Smooth muscle cell (in vitro differentiated cells): ENCODE measurements around the gene TSPAN9. TPM values are rescaled to one million over a fixed set of nuclear protein-coding genes. Genes with fewer than 3 reads are reported as not detected.

Source experiments
- DNase-seq: peaks from one replicate; lab custom pipeline; 2025; ENCODE audit not compliant: unreplicated experiment; lab: John Stamatoyannopoulos, UW
- H2AFZ ChIP-seq: fragments of 200-600 bp; sonication (generic); 2 replicates; pipeline ENCODE4 v1.6.0; 2016; ENCODE audit warnings: antibody characterized with exemption, low read depth, mild to moderate bottlenecking
- H3F3A ChIP-seq: fragments of 200-600 bp; sonication (generic); 2 replicates; pipeline ENCODE4 v1.6.0; 2017; ENCODE audit warnings: antibody characterized with exemption, low read depth
- H3K27ac ChIP-seq: fragments of 200-600 bp; sonication (generic); 2 replicates; pipeline ENCODE4 v1.5.1; 2016; ENCODE audit warnings: low read depth, mild to moderate bottlenecking
- H3K27me3 ChIP-seq: fragments of 200-600 bp; sonication (generic); 2 replicates; pipeline ENCODE4 v1.6.1; 2016; ENCODE audit warnings: low read depth, mild to moderate bottlenecking
- H3K36me3 ChIP-seq: fragments of 200-600 bp; sonication (generic); 2 replicates; pipeline ENCODE4 v1.5.1; 2016; ENCODE audit warnings: low read depth
- H3K4me1 ChIP-seq: fragments of 200-600 bp; sonication (generic); 2 replicates; pipeline ENCODE4 v1.5.1; 2016; ENCODE audit warnings: low read depth
- H3K4me2 ChIP-seq: fragments of 200-600 bp; sonication (generic); 2 replicates; pipeline ENCODE4 v1.6.0; 2016; ENCODE audit warnings: mild to moderate bottlenecking
- H3K4me3 ChIP-seq: fragments of 200-600 bp; sonication (generic); 2 replicates; pipeline ENCODE4 v1.5.1; 2016; ENCODE audit warnings: mild to moderate bottlenecking
- H3K79me2 ChIP-seq: fragments of 200-600 bp; sonication (generic); 2 replicates; pipeline ENCODE4 v1.6.0; 2016; ENCODE audit warnings: low read depth, mild to moderate bottlenecking
- H3K9ac ChIP-seq: fragments of 200-600 bp; sonication (generic); 2 replicates; pipeline ENCODE4 v1.6.0; 2016; ENCODE audit warnings: low read depth
- H3K9me3 ChIP-seq: fragments of 200-600 bp; sonication (generic); replicated peaks from 2 replicates; pipeline ENCODE4 v1.5.1; 2016; ENCODE audit warnings: low read depth
- H4K20me1 ChIP-seq: fragments of 200-600 bp; sonication (generic); 2 replicates; pipeline ENCODE4 v1.6.0; 2016; ENCODE audit warnings: low read depth
- WGBS: methylation state at CpG from one replicate; pipeline ENCODE4 v1.1.7; 2016; ENCODE audit warnings: low lambda C conversion rate; 5-methylcytosine and 5-hydroxymethylcytosine counted together
- polyA plus RNA-seq: library from polyadenylated mRNA; unstranded; fragments of >200 nt; fragmentation: Nextera tagmentation; extraction: Ambion mirVana; gene quantifications from 2 replicates; pipeline ENCODE4 v1.2.1, GENCODE V29; 2016
- total RNA-seq: library from RNA; depleted of rRNA; stranded (reverse); fragments of >200 nt; gene quantifications from 2 replicates; pipeline ENCODE4 v1.2.3, GENCODE V29; 2014
- TF ChIP-seq, protein P1 (sequence below): fragments of 200-600 bp; sonication (generic); IDR thresholded peaks from 2 replicates; pipeline ENCODE4 v1.5.1; 2017; ENCODE audit warnings: borderline replicate concordance, mild to moderate bottlenecking, antibody characterized with exemption; ENCODE audit not compliant: insufficient read depth, poor library complexity, severe bottlenecking

TSPAN9 gene
- total and polyA plus RNA-seq, 2 experiments from 2014 or later = 17.7 to 29.8 TPM

DNA sequence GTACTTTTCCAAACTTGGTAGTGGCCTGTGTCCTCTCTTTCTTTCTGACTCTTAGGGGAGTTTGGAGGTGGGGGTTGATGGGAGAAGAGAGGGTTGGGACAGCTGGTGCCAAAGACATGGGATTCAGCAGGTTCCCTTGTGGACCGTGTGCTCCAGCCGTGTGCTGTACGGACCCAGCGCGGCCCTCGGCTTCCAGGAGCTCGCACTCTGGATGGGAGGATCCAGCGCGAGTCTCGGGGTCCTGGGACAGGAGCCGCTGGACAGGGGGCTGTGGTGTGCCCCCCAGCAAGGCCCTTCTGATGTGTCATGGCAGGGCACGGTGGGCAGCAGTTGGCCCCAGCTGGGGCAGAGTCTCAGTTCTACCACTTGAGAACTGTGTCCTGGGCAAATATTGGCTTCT is 45.0 kb upstream of the TSPAN9 start:
- H3K27me3 ChIP-seq = no peaks in the 10 kb centered on the region
- H2AFZ ChIP-seq = no peak overlapping the region
- no peak overlapping the region for H3K4me3 ChIP-seq
- TF ChIP-seq, protein P1, sequence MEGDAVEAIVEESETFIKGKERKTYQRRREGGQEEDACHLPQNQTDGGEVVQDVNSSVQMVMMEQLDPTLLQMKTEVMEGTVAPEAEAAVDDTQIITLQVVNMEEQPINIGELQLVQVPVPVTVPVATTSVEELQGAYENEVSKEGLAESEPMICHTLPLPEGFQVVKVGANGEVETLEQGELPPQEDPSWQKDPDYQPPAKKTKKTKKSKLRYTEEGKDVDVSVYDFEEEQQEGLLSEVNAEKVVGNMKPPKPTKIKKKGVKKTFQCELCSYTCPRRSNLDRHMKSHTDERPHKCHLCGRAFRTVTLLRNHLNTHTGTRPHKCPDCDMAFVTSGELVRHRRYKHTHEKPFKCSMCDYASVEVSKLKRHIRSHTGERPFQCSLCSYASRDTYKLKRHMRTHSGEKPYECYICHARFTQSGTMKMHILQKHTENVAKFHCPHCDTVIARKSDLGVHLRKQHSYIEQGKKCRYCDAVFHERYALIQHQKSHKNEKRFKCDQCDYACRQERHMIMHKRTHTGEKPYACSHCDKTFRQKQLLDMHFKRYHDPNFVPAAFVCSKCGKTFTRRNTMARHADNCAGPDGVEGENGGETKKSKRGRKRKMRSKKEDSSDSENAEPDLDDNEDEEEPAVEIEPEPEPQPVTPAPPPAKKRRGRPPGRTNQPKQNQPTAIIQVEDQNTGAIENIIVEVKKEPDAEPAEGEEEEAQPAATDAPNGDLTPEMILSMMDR = no peak
- 96% methylated on average over 12 of the region's 12 CpGs for WGBS
- no peak for DNase-seq
- no peak overlapping the region for H3K9ac ChIP-seq
- peaks cover 4% of the 10 kb centered on the region for H3K4me1 ChIP-seq
- no peaks in the 10 kb centered on the region for H3F3A ChIP-seq
- H3K79me2 ChIP-seq = no peaks in the 10 kb centered on the region
- no peaks in the 10 kb centered on the region for H3K36me3 ChIP-seq
- H3K4me2 ChIP-seq = no peak overlapping the region
- no peaks in the 10 kb centered on the region for H4K20me1 ChIP-seq
- no peaks in the 10 kb centered on the region for H3K9me3 ChIP-seq
- H3K27ac ChIP-seq = no peak overlapping the region

DNA sequence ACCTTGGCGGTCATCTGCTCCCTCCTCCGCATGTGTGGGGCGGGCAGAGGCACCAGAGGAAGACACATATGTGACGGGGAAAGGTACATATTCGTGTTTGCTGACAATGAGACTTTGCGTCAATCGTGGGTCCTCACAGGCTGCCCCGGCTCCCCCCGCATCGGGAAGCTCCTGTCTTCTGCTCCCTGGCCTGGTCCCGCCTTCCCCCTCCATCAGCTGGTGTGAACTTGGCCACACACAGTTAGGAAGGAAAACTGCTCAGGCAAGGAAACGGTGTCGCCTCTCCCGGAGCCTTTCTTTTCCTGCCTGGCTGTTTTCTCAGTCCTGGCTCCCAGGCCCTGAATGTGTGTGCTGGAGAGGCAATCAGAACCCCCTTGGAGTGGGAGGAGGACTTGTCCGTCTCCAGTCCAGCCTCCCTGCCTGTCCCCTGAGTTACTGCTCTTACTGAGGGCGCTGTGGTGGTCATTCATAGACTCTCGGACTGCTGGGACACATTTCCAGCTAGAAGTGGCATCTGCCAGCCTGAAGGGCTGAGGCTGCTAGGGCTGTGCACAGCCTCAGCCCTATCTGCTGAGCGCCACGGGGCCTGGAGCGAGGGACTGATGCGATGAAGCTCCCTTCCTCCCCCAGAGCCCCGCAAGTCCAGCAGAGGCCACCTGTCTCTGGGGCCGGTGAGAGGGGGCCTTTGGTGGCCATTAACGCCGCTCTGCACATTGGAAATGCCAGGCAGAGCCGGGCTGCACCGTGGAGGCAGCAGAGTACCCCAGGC is 44.2 kb upstream of the TSPAN9 start:
- no peaks in the 10 kb centered on the region for H4K20me1 ChIP-seq
- TF ChIP-seq, protein P1 = no peak
- no peaks in the 10 kb centered on the region for H3K9me3 ChIP-seq
- no peak overlapping the region for H2AFZ ChIP-seq
- peaks cover 4% of the 10 kb centered on the region for H3K4me1 ChIP-seq
- no peaks in the 10 kb centered on the region for H3F3A ChIP-seq
- no peak for DNase-seq
- H3K4me2 ChIP-seq = no peak overlapping the region
- no peaks in the 10 kb centered on the region for H3K79me2 ChIP-seq
- H3K27me3 ChIP-seq = no peaks in the 10 kb centered on the region
- H3K4me3 ChIP-seq = no peak overlapping the region
- no peak overlapping the region for H3K27ac ChIP-seq
- no peaks in the 10 kb centered on the region for H3K36me3 ChIP-seq
- no peak overlapping the region for H3K9ac ChIP-seq
- 90% methylated on average over 27 of the region's 27 CpGs for WGBS

DNA sequence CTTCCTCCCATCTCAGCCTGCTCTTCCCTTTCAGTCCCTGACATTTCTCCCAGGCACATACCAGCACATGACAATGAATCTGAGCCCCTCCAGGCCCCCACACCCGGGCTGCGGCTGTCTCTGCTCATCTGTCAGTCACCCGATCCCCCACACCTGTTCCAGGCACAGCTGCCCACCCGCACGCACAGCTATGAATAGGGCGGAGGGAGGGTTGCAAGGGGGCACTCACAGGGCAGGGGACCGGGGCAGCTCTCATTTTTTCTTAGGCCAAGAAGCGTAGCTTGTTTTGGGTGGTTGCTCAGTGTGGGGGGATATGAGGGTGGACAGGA is 43.7 kb upstream of the TSPAN9 start:
- H3K4me1 ChIP-seq = peaks cover 4% of the 10 kb centered on the region
- H3K9ac ChIP-seq = no peak overlapping the region
- DNase-seq = no peak
- H3K79me2 ChIP-seq = no peaks in the 10 kb centered on the region
- no peaks in the 10 kb centered on the region for H3K9me3 ChIP-seq
- H3K4me3 ChIP-seq = no peak overlapping the region
- H3K27me3 ChIP-seq = no peaks in the 10 kb centered on the region
- TF ChIP-seq, protein P1 = no peak
- H2AFZ ChIP-seq = no peak overlapping the region
- H3K4me2 ChIP-seq = no peak overlapping the region
- H3F3A ChIP-seq = no peaks in the 10 kb centered on the region
- H4K20me1 ChIP-seq = no peaks in the 10 kb centered on the region
- H3K27ac ChIP-seq = no peak overlapping the region
- H3K36me3 ChIP-seq = no peaks in the 10 kb centered on the region
- whole genome bisulfite sequencing = 83% methylated on average over 8 of the region's 8 CpGs
